Hypothalamus (tissue), 51 donors: Measurements from ENCODE around the gene LRRC8B.
"Not testable (repeated sequence)": the region's sequence is repeated elsewhere in the genome, so short reads cannot be mapped to it uniquely, and the experiment has no call there.

Source experiments
- DNase-seq, 51 donors: peaks; one replicate each; lab custom pipeline; 2025; lab: John Stamatoyannopoulos, UW

LRRC8B gene

DNA sequence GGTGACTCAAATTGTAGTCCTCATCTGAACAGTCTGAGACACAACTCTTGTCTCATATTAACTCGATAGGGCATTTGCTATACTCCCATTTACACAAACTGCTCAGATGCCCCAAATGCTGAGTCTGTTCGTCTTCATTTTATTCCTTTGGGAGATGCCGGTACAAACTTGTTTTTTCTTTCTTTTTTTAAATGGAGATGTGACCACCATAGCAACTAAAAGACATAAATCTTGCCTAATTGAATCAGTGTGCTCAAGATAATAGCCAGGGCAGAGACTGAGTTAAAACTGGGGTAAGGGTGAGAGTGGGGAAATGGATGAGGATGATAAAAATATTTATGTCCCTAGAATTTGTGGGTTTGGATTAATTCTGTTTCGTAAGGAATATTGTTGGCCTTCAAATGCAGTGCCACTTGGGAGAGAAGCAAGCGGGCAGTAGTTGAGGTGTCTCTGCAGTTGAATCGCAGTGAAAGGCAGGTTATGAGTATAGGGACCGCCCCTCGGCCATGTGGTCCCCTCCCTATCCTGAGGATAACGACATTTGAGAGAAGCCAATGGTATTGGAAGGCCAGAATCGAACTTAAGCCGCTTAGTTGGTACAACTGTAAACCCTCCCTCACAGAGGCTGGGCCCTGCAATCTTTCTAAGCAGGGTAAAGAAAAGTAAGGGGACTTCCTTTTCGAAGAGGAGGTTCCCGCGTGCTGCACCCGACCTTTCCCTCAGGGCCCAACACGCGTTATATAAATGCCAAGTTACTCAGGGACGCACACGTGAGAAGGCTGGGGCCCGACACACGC is 859 bp upstream of the LRRC8B start:
- peak in 9 of 51 donors; percentile 32 to 71 (median 47) for DNase-seq

DNA sequence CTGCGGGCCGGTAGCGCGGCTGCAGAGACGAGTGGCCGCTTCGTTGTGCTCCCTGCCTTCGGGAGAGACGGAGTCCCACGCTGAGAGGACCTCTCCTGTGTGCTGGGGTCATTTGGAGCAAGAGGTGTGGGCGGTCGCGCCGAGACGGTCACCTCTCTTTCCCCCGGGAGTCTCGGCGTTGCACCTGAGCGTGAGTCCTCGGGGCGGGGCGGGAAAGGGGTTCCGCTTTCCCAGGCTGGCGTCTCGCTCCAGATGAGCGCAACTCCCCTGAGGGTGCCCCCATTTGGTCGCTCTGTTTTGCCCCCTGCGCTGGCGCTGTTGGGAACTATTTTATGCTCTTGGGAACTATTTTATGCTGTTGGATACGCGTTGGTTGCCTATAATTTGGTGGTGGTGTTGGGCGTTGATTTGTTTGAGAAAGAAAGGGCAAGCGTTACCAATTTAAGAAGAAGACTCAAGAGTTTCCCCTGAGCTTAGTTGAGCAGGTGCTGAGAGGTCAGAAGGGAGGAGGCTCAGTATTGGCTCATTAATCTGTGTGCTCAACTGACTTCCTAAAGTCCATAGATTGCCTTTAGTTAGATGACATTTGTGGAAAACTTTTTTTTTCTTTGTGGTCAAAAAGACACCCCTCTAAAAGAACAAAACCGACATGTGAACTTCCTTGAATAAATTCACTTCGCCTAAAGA is 683 bp downstream of the LRRC8B start:
- DNase-seq: peak in 26 of 51 donors; percentile 12 to 82 (median 40)

DNA sequence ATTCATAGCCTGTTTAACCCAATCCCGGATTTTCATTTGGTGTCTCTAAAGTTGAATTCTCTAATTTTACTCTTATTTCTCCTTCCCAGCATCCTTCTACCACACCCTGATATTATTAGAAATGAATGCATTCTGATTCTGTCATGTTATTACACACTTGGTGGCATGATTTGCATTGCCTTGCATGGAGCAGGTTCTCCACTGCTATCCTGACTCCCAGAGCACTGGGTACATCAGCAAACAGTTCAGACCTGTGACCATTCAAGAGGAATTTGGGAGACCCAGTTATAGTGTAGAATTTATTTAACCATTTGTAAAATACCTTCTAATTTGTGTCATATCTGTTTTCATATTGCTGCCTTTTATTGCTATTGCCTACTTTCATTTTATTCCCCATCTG is 2.6 kb downstream of the LRRC8B start:
- DNase-seq: peak in 1 of 51 donors; percentile 39

DNA sequence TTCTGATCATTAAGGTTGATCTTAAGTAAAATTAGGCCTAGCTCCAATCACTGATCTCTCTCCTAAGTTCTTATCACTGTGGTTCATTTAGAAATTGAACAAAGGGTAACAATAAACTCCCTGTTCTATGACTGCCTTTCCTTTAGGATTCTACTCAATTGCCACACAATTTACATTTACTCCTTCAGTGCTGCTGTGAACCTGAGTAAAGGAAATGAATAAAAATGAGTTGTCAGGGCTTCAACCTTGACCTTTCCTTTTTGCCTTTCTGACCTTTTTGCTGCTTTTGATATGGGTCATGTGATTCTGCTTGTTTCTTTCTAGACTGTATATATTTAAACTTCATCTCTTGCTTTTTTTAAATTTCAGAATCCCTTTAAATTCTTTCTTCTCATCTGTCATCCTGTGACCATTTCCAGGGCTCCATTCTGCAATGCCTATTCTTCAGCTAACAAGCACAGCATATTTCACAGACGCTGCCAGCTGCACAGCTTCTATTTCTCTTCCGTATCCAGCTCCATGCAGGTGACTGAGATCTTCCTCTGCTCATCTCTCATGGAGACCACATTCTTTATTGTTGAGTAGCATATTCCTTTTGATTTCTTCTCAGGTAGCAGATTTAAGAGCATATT is 3.2 kb downstream of the LRRC8B start:
- DNase-seq: peak in 1 of 51 donors; percentile 9

DNA sequence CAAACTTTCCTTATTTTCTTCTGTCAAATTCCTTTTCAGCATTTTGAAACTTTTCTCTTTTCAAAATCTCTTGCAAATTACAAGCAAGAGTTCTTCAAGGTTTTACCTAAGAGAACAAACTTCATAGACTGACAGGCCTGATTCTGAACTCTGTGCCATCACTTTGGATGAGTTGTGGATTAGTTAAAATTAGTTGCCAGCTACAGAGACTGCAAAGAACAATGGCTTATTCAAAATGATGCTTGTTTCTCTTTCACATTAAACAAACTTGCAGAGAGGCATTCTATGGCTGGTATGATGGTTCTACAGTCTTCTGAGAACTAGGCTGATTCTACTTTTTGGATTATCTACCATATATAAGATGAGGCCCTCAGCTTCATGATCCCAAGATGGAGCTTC is 3.8 kb downstream of the LRRC8B start:
- DNase-seq: peak in 1 of 51 donors; percentile 35

DNA sequence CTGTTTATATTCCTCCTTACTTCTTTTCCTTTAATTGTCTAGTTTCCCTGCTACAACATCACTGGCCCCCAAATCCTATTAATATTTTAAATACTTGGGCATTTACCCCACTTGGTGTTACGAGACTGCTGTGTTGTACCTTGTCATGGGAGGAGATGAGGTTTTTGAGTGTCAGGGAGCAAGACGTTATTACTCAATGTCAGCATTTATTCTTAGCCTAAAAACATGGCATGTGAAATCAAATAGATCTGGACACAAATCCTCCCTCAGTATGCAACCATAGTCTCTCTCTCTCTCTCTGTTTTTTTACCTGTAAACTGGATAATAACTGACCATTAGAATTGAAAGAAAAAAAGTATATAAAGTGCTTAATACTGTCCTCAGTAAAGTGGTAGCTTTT is 4.6 kb downstream of the LRRC8B start:
- DNase-seq: no peak

DNA sequence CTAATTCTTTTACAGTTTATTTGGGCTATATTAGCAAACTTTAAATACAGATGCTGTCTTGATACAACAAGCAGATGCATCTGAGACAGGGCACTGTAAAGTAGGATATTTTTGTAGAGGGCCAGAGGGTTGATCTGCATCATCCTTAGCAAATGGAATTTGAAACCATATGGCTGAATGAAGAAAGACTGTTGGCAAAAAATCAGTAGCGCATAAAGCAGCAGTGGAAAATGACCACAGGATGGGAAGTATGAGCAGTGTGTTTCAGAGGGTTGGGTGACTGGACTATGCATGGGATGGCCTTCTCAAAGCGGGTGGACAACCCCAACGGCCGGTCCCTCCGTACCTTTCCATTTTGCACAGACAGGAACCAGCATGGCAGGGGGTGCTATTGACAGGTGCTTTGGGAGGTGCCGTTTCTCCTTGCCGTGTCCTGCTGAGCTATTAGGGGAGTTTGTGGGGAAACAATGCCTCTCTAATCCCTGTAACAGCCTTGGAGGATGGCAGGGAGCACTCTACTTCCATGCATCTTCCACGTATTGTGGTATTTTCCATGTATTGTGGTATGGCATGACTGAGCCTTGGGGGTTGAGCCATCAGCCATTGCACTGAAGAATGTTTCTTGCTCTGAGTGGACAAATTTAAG is 5.9 kb downstream of the LRRC8B start:
- no peak for DNase-seq

DNA sequence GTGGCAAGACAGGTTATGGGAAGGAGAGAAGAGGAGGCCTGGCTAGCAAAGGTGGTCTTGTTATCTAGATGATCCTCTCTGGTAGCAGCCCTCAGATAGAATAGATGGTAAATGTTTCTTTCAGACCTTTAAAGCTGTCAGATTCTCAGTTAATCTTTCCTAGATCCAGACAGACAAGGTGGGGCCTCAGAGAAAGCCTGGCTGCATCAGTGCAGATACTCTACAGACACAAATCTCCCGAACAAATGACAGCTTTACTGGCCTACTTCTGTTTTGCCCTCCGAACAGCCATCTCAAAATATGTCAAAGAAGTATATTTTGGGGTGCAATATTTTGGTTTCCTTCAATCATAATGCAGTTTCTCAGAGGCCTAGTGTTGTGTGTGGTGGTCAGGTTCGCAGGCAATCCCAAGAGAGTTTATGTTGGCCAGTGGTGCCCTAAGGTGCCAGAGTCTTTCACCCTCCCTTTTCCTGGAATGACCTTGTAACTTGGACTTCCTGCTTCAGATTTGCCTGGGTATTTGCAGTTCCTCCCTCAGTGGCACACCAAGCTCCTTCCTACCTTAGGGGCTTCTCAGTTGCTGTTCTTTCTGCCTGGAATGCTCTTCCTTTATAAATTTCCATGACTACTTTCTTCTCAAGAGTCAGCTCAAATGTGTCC is 7.0 kb downstream of the LRRC8B start:
- DNase-seq: no peak

DNA sequence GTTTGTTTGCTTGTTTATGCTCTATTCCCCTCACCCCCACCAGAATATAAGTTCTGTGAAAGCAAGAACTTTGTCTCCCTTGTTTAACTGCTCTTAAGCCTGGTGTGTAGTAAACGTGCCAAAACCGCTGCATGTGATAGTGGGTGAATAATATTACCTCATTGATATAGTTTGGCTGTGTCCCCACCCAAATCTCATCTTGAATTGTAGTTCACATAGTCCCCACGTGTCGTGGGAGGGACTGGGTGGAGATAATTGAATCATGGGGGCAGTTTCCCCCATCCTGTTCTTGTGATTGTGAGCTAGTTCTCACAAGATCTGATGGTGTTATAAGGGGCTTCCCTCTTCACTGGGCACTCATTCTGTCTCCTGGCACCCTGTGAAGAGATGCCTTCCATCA is 7.6 kb downstream of the LRRC8B start:
- no peak for DNase-seq

DNA sequence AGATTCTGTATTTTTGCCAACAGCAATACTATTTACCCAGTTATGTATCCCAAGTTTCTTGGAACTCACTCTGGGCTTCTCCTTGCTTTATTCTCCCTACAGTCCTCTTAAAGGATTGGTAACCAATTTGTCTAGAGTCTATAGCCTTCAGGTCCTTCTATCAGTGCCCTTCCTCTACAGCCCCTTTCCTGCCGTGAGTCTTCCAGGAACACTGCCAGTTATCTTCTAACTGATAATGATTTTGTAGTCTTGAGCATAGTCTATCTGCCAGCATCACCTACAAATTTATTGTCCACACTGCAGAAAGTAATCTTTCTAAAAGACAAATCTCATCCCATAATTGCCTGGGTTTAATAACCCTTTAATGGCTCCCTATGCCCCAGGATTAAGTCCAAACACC is 8.2 kb downstream of the LRRC8B start:
- no peak for DNase-seq

DNA sequence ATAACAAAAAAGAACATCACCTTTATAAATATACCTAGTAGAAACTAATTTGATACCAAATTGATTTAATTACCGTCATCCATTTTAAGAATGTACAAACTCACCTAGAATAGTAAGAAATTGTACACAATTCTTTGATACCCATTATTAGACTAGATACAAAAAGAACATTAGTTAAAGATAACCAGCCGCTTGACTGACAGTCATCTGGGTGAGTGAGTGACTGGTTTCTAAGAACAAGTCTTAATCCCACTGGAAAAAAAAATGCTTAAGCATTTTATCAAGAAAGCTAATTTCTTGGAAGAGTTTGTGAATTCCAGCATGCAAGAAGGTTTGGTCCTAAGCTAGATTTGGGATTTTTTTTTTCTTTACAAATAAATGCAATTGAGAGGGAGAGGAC is 10.9 kb downstream of the LRRC8B start:
- no peak for DNase-seq

DNA sequence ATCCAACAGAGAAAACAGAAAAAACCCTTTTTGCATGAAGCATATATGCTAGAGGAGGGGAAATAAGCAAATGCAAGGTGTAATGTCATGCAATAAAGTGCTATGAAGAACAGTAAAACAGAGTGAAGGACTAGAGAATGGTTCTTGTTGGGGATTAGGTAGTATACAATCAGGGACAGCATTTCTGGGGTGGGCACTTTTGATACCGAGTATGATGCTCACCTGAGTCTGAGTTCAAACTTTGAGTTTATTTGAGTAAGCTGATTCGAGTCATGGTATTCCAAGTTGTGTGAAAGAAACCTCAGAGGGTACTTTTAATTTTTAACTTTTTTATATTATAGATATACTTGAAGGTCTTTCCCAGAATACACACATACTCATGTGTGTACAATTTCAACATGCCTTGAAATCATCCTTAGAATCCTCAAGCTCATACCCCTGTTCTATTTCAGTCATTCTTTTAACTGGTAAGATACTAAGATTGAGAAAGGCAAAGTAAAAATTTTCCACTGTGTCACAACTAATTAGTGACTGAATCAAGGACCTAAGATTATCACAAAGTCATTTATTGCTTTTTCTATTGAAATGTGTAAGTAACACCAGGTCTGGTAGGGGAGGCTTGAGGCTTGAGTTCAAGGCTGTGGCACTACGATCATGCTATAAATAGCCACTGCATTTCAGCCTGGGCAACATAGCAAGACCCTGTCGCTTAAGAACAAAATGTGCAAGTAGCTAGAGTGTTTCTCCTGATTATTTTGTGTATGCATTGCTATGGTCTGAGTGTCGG is 12.1 kb downstream of the LRRC8B start:
- DNase-seq: no peak

DNA sequence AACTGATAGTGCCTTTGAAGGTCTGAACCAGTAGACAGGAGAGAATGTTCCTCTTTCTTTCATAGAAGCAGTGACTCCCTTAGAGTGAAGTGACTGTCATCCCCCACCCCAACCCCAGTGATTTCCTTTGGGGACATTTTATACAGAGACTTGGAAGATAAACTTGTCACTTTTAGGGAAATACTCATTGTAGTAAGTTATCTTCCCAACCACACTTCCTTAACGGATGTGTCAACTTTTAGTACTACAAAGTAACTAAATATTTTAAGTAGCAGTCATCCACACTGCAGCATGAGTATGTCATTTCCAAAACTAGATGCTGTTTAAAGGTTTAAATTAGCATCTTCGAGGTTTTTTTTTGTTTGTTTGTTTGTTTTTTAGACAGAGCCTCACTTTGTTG is 13.7 kb downstream of the LRRC8B start:
- no peak for DNase-seq

DNA sequence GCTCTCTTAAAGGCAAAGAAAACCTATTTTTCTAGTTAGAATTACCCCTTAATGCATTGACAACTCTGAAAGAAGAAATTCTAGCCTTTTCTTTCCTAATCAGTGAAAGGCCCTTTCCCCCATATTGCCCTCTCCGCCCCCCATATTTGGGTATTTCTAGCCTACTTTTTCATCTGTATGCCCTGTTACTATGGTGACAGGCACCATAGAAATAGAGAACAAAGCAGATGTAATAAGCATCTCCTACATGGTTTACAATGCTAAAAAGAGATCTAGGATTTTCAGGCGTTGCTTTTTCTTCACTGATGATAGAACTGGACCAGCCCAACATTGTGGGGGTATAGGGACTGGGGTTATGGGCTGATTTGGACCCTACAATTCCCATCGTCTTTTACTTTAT is 14.5 kb downstream of the LRRC8B start:
- DNase-seq: peak in 1 of 51 donors; percentile 30

DNA sequence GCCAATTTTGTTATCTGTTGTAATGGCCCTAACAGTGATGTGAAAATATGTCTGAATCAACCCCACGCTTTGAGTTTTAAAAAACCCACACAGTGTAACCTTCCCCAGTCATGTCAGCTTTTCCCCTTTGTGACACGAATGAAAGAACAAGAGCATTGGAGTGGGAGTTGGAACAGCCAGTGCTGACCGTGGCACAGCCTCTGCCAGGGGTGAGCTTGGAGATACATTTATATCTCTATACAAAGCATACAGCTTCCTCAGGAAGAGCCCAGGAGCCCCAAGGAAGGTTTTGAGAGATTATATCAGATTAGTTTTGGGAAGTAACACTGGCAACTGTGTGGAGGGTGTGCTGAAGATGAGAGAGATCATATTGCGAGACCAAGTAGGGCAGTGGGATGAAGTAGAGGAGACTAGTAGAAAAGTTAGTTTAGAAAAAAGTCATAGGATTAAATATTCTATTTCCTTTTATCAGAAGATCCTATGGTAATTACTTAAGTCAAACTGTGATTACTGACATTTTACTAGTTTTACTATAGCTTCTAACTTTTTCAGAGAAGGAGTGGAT is 15.9 kb downstream of the LRRC8B start:
- peak in 2 of 51 donors; percentile 7 to 27 for DNase-seq

DNA sequence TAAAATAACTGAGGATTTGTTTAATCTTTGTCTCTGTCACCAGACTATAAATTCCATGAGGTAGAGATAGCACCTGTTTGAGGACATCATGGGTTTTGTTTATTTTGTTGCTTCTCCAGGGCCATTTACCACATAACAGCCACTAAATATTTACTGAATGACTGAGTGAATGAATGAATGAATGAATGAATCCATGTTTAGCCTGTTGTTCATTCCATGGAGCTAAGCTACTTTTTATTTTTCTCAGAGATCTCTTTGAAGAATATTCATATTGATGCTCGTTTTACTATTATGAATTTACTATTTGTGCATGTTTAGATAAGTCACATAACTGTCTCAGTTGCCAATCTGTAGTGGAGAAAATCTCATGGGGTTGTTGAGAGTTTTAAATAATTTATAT is 17.7 kb downstream of the LRRC8B start:
- no peak for DNase-seq

DNA sequence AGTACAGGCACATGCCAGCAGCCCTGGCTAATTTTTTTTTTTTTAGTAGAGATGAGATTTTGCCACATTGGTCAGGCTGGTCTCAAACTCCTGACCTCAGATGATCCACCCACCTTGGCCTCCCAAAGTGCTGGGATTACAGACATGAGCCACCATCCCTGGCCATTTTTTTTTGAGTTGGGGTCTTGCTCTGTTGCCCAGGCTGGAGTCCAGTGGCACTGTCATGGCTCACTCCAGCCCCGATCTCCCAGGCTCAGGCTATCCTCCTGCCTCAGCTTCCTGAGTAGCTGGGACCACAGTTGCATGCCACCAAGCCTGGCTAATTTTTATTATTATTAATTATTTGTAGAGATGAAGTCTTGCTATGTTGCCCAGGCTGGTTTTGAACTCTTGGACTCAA is 19.0 kb downstream of the LRRC8B start:
- DNase-seq: not testable (repeated sequence)

DNA sequence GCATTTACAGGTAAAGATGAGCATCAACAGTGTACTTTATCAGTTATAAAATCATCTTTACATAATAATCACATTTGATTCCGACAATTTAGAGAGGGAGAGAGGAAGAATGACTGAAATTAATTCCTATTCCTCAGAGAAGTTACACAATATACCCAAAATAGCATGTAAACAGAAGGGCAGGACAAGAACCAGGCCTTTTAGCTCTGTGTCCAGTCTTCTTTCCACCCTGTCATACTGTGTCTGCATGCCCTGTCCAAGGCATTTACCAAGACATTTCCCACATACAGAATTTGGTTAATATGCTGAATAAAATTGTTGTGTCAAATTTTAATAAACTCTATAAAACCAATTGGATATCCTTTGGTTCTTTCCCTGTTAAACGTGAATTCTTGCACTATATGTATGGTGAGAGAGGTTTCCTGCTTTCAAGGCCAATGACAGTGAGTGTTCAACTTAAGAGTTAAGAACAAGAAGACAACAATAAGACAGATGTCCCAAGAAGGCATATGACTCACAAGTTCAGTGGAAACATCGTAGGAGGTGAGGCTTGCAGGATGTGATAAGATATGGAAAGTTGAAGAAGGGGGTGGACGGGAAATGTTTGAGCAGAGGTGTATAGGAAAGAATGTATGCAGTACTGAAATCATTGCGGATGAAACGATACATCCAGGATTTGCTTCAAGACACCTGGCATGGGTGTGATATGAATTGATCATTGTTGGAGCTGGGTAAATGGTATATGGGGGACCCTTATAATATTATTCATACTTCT is 20.8 kb downstream of the LRRC8B start:
- DNase-seq: peak in 1 of 51 donors; percentile 58
